ENCODE measurements around the gene MPRIP.

- TF ChIP-seq CTCF (IDR thresholded peaks at IDR 0.05) (no peak), EZH2 (IDR thresholded peaks at IDR 0.05; ENCODE audit: borderline replicate concordance, insufficient read depth, low read depth, low read length, poor library complexity, severe bottlenecking) (no peak)
Measured at GRCh38 chr17:17127730-17128291, 85.6 kb downstream of the MPRIP start.
